ENCODE results near the gene PAK3.

The PAK3 gene

DNA sequence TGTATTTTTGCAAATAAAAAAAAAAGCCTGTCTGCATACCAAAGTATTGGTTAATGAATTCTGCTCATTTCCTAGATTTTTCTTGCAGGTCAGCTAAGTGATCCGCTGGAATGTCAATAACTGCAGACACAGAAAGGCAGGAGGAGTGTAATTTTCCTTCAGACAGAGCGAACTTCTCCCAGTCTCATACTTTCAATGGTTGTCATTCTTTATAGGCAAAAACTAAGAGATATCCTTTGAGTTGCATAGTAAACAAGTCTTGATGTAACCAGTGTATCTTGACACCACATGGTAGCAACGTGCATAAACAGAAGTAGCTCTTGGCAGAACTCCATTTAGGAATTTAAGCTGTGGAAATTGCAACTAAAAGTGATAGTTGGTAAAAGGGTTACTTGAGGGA, 166.1 kb downstream of the PAK3 start:
- no peak for DNase-seq (ENCODE audit: low read depth)

- DNase-seq (ENCODE audit: low read depth): no peak
Observed at GRCh38 chrX:111264385-111264784, 168.4 kb downstream of the PAK3 start.

- no peak for DNase-seq (ENCODE audit: low read depth)
Observed at GRCh38 chrX:111265486-111265885, 169.5 kb downstream of the PAK3 start.

- no peak for DNase-seq (ENCODE audit: low read depth)
Observed at GRCh38 chrX:111268506-111268905, 172.5 kb downstream of the PAK3 start.

- DNase-seq (ENCODE audit: low read depth): no peak
Observed at GRCh38 chrX:111270339-111270738, 174.3 kb downstream of the PAK3 start, which contains the start of gene CAPN6. Gene CAPN6 (minus strand): TSS chrX:111270483. CDS start chrX:111263936, 6,547 bp downstream.
